ENCODE measurements around the gene MAGOH. TPM values are rescaled to one million over a fixed set of nuclear protein-coding genes. Genes with fewer than 3 reads are reported as not detected.
A peak's percentile ranks its signal among the peaks of the same experiment; 100 is the strongest.

The MAGOH gene
- total RNA-seq, 2 experiments from 2014 or later, result 59.1 to 65.2 TPM

- intact Hi-C loops (cut with DNase I, micrococcal nuclease), result loop anchor here (1.0 to 10.0 kb wide), 5 partner anchors 24 to 1141 kb away; partner anchors contain the start of genes BTF3L4 (in 1 of the 2), CZIB (in 1 of the 2), MAGOH (in 1 of the 2) and TXNDC12 (in 1 of the 2)
- Mint-ChIP-seq H3K27ac (peak overlapping the region; percentile 93), H3K27me3 (no peaks in the 10 kb centered on the region), H3K4me3 (peak overlapping the region; percentile 90), H3K4me1 (ENCODE audit: low read depth) (peaks cover 29% of the 10 kb centered on the region), H3K36me3 (ENCODE audit: low read depth) (peaks cover 27% of the 10 kb centered on the region), H3K9me3 (no peaks in the 10 kb centered on the region)
- Histone ChIP-seq H3K36me3 (ENCODE audit: insufficient read depth, low read length) (peaks cover 5% of the 10 kb centered on the region), H3K4me3 (ENCODE audit: low read length) (peak overlapping the region; percentile 92), H3K27me3 (ENCODE audit: control insufficient read depth in 1 of 2, insufficient read depth in 2 of 2, low read length in 2 of 2) (no peaks in the 10 kb centered on the region), H3K4me1 (ENCODE audit: insufficient read depth, low read length) (peaks cover 25% of the 10 kb centered on the region), H3K9me3 (ENCODE audit: control insufficient read depth in 1 of 2, insufficient read depth in 1 of 2, low read length in 2 of 2) (no peaks in the 10 kb centered on the region), H3K27ac (ENCODE audit: low read depth in 1 of 2, low read length in 2 of 2) (peak overlapping the region; percentile 93 to 97)
- DNase-seq, result peak in 1 of 14 experiments; percentile 12
- TF ChIP-seq CTCF (IDR thresholded peaks at IDR 0.05), result no peak
- ChIA-PET POLR2A (interaction anchor here (0.9 to 2.6 kb wide), 5 partner anchors 10 to 42 kb away, joined by 3 to 13 read pairs (median 5); partner anchors contain the start of genes CZIB and MAGOH), CTCF (interaction anchor here (3.0 kb wide), 1 partner anchor 14 kb away, joined by 10 read pairs; no protein-coding TSS in a partner anchor)
- peak; percentile 57 for ATAC-seq (ENCODE audit: poor library complexity)
These were observed 42.3 kb downstream of the MAGOH start for GRCh38 chr1:53196017-53196484.

DNA sequence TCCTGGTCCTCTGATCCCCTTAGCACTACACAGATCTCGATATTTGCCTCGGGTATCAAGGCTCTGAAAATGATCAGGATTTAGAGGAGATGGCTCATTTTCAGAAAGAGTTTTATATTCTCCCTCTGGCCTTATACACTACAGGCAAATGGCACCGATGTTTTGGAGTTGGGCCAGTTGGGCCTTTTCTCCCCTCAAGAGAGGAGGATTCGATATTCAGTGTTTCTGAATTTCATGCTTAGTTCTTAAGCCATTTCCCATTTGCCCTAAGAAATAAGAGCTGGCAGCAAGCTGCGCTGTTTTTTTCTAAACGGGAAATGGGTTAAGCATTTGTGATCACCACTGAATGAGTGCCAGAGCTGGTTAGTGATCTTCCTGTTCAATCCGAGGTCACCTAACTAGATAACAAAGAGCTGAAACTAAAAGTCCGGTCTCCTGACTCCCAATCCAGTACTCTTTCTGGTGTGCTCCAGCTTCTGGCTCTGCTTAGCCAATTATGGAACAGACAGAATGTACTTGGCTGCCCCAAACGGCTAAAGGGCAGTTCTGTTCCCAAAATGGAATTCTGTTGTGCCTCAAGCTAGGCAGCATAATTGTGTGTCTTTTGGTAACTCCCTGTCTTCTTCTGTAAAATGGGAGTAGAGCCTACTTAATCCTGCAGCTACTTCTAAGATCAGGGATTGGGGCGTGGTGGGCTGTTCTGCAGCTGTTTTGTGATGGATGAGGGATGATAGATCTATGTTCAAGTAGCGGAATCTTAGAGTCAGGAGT, 42.9 kb downstream of the MAGOH start:
- DNase-seq (no peak), ATAC-seq (ENCODE audit: poor library complexity) (no peak)
- Mint-ChIP-seq H3K36me3 (ENCODE audit: low read depth) (peaks cover 21% of the 10 kb centered on the region), H3K4me3 (peak overlapping the region; percentile 82), H3K9me3 (no peaks in the 10 kb centered on the region), H3K27ac (peak overlapping the region; percentile 93), H3K27me3 (no peaks in the 10 kb centered on the region), H3K4me1 (ENCODE audit: low read depth) (peaks cover 29% of the 10 kb centered on the region)
- CTCF ChIA-PET, result interaction anchor here (3.0 kb wide), 1 partner anchor 13 kb away, joined by 10 read pairs; no protein-coding TSS in a partner anchor
- Histone ChIP-seq H3K27me3 (ENCODE audit: control insufficient read depth in 1 of 2, insufficient read depth in 2 of 2, low read length in 2 of 2) (no peaks in the 10 kb centered on the region), H3K4me1 (ENCODE audit: insufficient read depth, low read length) (peaks cover 25% of the 10 kb centered on the region), H3K36me3 (ENCODE audit: insufficient read depth, low read length) (no peaks in the 10 kb centered on the region), H3K9me3 (ENCODE audit: control insufficient read depth in 1 of 2, insufficient read depth in 1 of 2, low read length in 2 of 2) (no peaks in the 10 kb centered on the region), H3K27ac (ENCODE audit: low read depth in 1 of 2, low read length in 2 of 2) (no peak overlapping the region), H3K4me3 (ENCODE audit: low read length) (no peak overlapping the region)
- intact Hi-C loops (cut with DNase I, micrococcal nuclease), result loop anchor here (1.0 to 10.0 kb wide), 5 partner anchors 25 to 1141 kb away; partner anchors contain the start of genes BTF3L4 (in 1 of the 2), CZIB (in 1 of the 2), MAGOH (in 1 of the 2) and TXNDC12 (in 1 of the 2)
- POLR2A ChIA-PET, result interaction anchor here (0.9 to 2.6 kb wide), 5 partner anchors 9 to 43 kb away, joined by 3 to 13 read pairs (median 5); partner anchors contain the start of genes CZIB and MAGOH
- no peak for TF ChIP-seq CTCF (IDR thresholded peaks at IDR 0.05)

- ChIA-PET POLR2A (no interaction called here), CTCF (no interaction called here)
- Mint-ChIP-seq H3K4me1 (ENCODE audit: low read depth) (no peaks in the 10 kb centered on the region), H3K27me3 (no peaks in the 10 kb centered on the region), H3K27ac (no peak overlapping the region), H3K36me3 (ENCODE audit: low read depth) (no peaks in the 10 kb centered on the region), H3K9me3 (no peaks in the 10 kb centered on the region), H3K4me3 (no peak overlapping the region)
- no peak for DNase-seq
- H3K4me3 ChIP-seq (ENCODE audit: low read length), result no peak overlapping the region
- no peak for ATAC-seq (ENCODE audit: poor library complexity)
- no peak overlapping the region for H3K27ac ChIP-seq (ENCODE audit: low read depth in 1 of 2, low read length in 2 of 2)
- intact Hi-C loops (cut with DNase I, micrococcal nuclease), result loop anchor here in 1 of 2 experiments (5.0 to 10.0 kb wide), 3 partner anchors 175 to 1135 kb away; partner anchors contain the start of genes BTF3L4, ECHDC2 and TXNDC12
- no peak for TF ChIP-seq CTCF (IDR thresholded peaks at IDR 0.05)
- H3K9me3 ChIP-seq (ENCODE audit: control insufficient read depth in 1 of 2, insufficient read depth in 1 of 2, low read length in 2 of 2), result peaks cover 0 to 6% of the 10 kb centered on the region in 2 experiments
- H3K4me1 ChIP-seq (ENCODE audit: insufficient read depth, low read length), result no peaks in the 10 kb centered on the region
- H3K36me3 ChIP-seq (ENCODE audit: insufficient read depth, low read length), result no peaks in the 10 kb centered on the region
- H3K27me3 ChIP-seq (ENCODE audit: control insufficient read depth in 1 of 2, insufficient read depth in 2 of 2, low read length in 2 of 2), result no peaks in the 10 kb centered on the region
These were observed 48.1 kb downstream of the MAGOH start for GRCh38 chr1:53190210-53190611.

All from CD4-positive, alpha-beta T cell (primary cell).